Measurements from ENCODE around the gene NRP2.

The NRP2 gene

GRCh38 chr2:205781244-205781931, 99.1 kb downstream of the NRP2 start:
- DNase-seq: no peak

- no peak for DNase-seq
Observed at GRCh38 chr2:205782941-205783340, 100.6 kb downstream of the NRP2 start.

DNA sequence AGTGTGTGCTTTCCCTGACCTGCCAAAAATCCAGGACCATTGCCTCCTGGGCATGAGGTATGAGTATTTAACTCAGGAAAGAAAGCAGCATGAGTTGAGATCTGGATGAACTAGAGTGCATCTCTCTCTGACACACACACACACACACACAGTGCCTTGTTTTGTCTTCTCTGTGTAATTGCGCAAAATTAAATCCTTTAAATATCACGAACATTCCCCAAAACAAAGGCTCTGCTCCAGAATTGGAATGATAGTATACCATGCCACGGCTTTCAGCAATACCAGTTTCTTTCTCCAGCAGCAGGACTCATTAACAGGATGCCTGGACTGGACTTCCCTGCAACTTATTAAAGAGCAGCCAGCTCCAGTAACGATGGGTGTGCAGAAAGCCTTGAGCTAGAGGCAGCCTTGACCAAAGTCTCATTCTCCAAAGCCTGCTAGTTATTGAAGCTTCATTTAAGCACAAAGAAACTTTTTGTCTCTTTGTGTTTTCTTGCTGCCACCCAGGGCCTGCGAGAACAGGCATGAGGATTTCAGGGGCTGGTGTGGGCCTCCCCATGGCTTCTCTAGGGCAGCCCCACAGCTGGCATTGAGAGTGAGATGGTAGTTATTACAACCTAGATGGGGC, 101.7 kb downstream of the NRP2 start:
- no peak for DNase-seq

- no peak for DNase-seq
Observed at GRCh38 chr2:205785507-205786260, 103.4 kb downstream of the NRP2 start.

GRCh38 chr2:205786976-205787375, 104.7 kb downstream of the NRP2 start:
- DNase-seq: no peak

- DNase-seq: no peak
Observed at GRCh38 chr2:205787761-205788160, 105.5 kb downstream of the NRP2 start.

- DNase-seq: no peak
Observed at GRCh38 chr2:205789906-205790305, 107.6 kb downstream of the NRP2 start.

DNA sequence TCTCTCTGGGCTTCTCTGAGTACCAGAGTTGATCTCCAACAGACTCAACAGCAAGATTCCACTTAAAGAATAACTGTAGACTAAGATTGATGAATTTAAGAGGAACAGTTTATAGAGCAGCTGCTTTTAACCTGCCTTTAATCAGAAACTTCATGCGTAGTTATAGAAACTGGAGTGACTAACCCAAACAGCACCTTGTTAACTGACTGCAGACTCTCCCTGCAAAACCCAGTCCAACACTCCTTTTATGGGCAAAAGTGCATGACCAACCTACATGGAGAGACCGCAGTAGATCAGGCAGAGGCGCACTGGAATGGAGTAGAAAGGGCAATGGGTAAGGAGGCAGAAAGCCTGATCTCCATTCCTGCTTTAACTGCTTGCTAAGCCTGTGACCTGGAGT, 110.6 kb downstream of the NRP2 start:
- no peak for DNase-seq

DNA sequence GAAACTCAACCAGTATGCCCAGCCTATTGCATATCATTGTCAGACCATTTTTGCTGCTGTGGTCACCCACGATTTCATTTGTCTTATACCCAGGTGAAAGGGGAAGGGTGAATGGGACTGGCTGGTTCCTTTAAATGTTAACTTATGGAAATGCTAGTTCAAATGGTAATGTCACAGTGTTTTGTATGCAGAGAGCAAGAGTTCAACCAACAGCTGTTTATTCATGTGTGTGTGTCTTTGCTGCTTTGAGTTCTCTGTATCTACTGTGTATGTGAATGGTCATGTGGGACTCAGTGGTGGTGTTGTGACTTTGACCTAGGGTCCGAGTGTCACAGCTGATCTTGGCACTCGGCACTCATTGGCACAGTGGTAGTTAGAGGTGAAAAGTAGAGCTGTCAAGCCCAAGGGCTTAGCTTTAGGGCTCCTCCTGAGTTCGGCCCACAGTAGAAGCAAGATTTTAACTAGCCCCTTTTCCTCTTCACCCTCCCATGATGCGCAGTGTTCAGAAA, 114.6 kb downstream of the NRP2 start:
- no peak for DNase-seq

DNA sequence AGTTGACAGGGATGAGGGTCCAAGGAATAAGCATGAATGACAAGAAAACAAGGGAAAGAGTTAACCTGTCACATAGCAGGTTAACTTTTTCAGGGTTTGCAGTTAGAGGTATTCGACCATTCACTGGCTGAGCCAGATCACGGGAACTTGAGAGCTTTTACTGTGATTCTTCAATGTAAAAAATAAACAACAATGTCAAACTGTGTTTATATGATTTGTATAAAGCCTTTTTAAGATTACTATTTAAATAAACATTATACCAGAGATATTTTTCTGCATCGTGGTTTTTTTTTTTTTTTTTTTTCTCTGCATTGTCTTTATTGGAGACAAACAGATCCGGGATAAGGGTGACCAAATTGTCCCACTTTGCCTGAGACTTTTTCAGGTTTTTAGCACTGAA, 115.6 kb downstream of the NRP2 start:
- no peak for DNase-seq

- DNase-seq: no peak
Observed at GRCh38 chr2:205800224-205800623, 117.9 kb downstream of the NRP2 start.

DNA sequence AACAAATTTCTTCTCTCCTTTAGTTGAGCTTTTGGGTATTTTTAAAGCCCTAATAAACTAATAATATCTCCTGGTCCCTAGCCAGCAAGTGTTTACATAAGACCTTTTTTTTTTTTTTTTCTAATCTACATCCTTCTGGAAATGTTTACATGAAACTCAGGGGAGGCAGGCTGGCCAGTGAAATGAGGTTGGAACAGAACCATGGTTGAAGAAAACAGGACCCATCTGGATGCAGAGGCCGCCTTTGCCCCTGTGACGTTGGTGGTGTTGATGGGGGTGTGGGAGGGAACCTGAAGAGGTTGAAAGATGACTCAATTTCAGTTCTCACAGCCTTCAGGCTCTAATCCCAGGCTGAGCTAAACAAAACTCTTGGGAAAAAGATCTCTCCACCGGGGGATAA, 118.5 kb downstream of the NRP2 start:
- no peak for DNase-seq

- DNase-seq: no peak
Observed at GRCh38 chr2:205802065-205802464, 119.8 kb downstream of the NRP2 start.

GRCh38 chr2:205802941-205803340, 120.6 kb downstream of the NRP2 start:
- DNase-seq: no peak

DNA sequence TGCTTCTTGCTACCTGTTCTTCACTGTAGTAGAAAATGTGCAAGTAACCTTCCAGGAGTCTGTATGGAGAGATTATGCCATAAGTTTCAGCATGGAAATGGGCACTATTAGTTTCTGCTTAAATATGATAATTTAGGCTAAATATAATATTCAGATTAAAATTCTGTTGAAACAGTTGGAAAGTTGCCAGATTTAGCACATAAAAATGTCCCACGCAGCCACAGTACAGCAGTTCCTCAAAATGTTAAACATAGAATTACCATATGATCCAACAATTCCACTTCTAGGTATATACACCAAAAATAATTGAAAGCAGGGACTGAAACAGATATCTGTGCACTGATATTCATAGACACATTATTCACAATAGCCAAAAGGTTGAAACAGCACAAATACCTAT, 121.2 kb downstream of the NRP2 start:
- DNase-seq: no peak

DNA sequence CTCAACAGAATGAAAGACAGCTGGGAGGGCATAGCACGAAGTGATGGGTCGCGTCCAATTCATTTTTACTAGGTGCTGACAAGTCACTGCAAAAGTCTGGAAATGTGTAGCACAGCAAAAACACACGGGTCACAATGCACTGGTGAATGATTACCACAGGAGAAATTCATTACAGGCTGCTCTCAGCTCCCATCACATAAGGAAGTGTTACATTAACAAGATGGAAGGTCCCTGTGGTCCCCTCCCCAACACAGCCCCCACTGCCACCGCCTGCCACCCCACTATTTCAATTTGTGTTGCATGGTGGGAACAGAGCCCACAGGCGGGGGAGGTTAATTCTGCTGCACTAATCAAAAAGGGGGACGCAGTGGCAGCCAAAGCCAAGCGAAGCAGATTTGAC, 122.8 kb downstream of the NRP2 start:
- DNase-seq: no peak

DNA sequence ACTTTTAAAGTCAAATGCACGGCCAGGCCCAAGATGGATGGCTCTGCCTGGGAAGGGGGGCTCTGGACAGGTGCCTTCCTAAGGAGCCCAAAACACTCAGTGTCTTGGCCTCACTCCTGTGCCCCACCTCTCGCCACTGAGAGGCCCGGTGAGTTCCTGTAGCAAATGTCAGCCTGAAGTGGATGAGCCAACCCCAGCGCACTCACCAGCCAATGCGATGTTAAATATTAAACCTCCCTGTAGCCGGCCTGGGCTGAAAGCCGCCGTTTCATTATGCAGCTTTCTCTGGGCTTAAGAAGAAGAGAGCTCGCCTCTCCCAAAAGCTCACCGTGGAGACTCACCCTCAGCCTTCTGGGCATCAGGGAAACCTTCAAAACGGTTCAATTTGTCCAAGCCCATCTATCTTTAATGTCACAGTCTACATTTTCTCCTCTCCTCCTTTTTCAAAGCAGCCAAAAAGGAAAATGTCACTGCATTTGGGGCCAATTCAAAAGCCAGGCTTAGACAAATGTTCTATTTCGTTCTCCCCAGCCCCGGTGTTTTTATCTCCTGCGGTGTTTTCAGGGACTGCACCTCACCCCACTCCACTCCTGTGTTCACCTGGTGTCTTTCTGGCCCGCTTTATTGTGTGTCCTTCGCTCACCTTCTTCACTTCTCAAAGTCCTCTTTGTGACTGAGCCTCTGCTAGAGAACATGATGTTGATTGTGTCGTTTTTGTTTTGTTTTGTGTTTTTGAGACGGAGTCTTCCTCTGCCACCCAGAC, 124.0 kb downstream of the NRP2 start:
- no peak for DNase-seq

- no peak for DNase-seq
Observed at GRCh38 chr2:205807229-205807628, 124.9 kb downstream of the NRP2 start.

DNA sequence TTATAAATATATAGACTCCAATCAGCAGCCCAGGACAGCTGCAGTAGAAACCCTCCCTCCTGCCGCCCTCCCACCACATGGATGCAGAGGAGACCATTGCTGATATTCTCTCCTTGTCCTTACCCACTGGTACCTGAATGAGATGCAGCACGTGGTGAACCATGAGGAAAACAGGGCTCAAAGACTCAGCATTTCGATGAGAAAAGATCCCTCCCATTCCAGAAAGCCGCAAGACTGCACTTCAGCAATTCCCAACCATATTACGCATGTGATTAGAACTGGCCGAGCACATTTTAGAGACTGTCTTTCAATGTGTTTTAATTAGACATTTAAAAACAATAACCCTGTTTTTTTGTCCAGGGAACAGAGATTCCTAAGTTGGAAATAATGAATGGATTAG, 125.5 kb downstream of the NRP2 start:
- no peak for DNase-seq

DNA sequence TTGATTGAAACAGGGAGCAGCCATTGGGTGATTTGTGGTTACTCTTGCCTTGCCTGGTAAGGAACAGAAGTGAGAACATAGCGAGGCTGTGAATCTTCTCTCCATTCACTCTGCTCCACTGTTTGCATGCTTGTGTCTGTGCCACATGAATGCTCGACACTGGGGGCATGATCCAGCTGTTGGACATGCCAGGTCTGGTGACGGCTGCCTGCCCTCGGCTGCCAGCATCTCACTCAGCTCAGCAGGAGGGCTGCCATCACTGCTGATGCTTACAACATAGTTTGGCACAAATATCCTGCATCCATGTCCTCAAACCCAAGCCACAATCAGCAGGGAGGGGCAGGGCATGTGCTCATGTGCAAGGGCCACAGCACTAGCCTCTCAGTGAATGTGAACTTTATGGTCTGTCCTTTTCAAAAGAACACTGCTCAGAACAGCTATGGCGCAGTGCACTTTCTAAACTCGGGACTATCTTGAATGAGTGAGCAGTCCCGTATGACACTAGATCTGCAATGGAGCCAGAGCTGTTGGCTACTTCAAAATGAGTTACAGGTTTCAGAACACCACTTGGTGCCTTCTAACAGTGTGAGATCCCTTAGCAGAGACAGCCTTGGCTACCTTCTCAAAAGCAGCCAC, 126.3 kb downstream of the NRP2 start:
- DNase-seq: no peak

GRCh38 chr2:205811387-205811786, 129.1 kb downstream of the NRP2 start:
- no peak for DNase-seq

DNA sequence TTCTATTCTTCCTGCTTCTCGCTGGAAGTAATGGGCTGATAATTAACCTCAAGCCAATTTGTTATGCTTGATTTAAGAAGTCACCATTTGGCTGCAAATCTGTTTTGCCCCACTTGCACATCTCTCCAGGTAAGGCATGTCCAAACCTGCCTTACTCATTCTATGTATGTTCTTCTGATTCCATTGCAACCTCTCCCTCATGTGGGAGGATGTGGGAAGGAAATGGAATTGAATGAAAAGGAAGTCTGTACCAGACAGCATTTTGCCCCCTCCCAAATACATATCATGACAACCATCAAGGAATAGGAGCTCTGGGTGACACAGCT, 131.7 kb downstream of the NRP2 start:
- DNase-seq: no peak

- no peak for DNase-seq
Observed at GRCh38 chr2:205815673-205816072, 133.4 kb downstream of the NRP2 start.
